SK-N-SH treated with all-trans-retinoic acid at 6 μM for 48 hours (cell line): ENCODE measurements around the gene THRB.

Experiments used
- ATAC-seq: fragments of 200-7000 bp; cut with Tn5 transposase; 3 replicates; pipeline ENCODE4 v1.9.1; 2020; ENCODE audit warnings: mild to moderate bottlenecking, moderate library complexity
- ARNTL ChIP-seq: fragments of 450-650 bp; formaldehyde crosslinking; IDR thresholded peaks from 2 replicates; pipeline ENCODE4 v1.5.0; 2020; ENCODE audit warnings: low read depth, mild to moderate bottlenecking, moderate library complexity, borderline replicate concordance
- BACH2 ChIP-seq: fragments of 250-450 bp; sonication (Bioruptor Pico); IDR thresholded peaks from 2 replicates; pipeline ENCODE4 v1.9.0; 2021; ENCODE audit warnings: mild to moderate bottlenecking, borderline replicate concordance
- CSDC2 ChIP-seq: fragments of 250-450 bp; sonication (Bioruptor Pico); IDR thresholded peaks from 2 replicates; pipeline ENCODE4 v1.5.0; 2020; ENCODE audit warnings: mild to moderate bottlenecking, moderate library complexity
- ESRRG ChIP-seq: fragments of 250-450 bp; sonication (Bioruptor Pico); IDR thresholded peaks from 2 replicates; pipeline ENCODE4 v1.6.1; 2021; ENCODE audit warnings: mild to moderate bottlenecking
- GLIS3 ChIP-seq: fragments of 250-450 bp; sonication (Bioruptor Pico); IDR thresholded peaks from 2 replicates; pipeline ENCODE4 v1.5.0; 2020; ENCODE audit warnings: mild to moderate bottlenecking, moderate library complexity
- ISL1 ChIP-seq: fragments of 250-450 bp; sonication (Bioruptor Pico); IDR thresholded peaks from 2 replicates; pipeline ENCODE4 v2.1.2; 2022; ENCODE audit warnings: mild to moderate bottlenecking, moderate library complexity
- OSR1 ChIP-seq: fragments of 250-450 bp; sonication (Bioruptor Pico); IDR thresholded peaks from 2 replicates; pipeline ENCODE4 v1.8.0; 2022; ENCODE audit warnings: moderate library complexity, mild to moderate bottlenecking, inconsistent platforms
- PATZ1 ChIP-seq: fragments of 250-450 bp; sonication (Bioruptor Pico); IDR thresholded peaks from 2 replicates; pipeline ENCODE4 v1.8.0; 2020; ENCODE audit warnings: mild to moderate bottlenecking, moderate library complexity, borderline replicate concordance
- PPARA ChIP-seq: fragments of 250-450 bp; sonication (Bioruptor Pico); IDR thresholded peaks from 2 replicates; pipeline ENCODE4 v1.5.0; 2020; ENCODE audit warnings: mild to moderate bottlenecking, borderline replicate concordance
- RARB ChIP-seq: fragments of 250-450 bp; sonication (Bioruptor Pico); IDR thresholded peaks from 2 replicates; pipeline ENCODE4 v1.8.0; 2021; ENCODE audit warnings: mild to moderate bottlenecking, moderate library complexity
- SNAI2 ChIP-seq: fragments of 250-450 bp; sonication (Bioruptor Pico); IDR thresholded peaks from 2 replicates; pipeline ENCODE4 v1.5.0; 2020; ENCODE audit warnings: mild to moderate bottlenecking, moderate library complexity
- TCF4 ChIP-seq: fragments of 250-450 bp; sonication (Bioruptor Pico); IDR thresholded peaks from 2 replicates; pipeline ENCODE4 v1.8.0; 2021; ENCODE audit warnings: mild to moderate bottlenecking, moderate library complexity, borderline replicate concordance
- TOX ChIP-seq: fragments of 250-450 bp; sonication (Bioruptor Pico); IDR thresholded peaks from 2 replicates; pipeline ENCODE4 v1.8.0; 2021; ENCODE audit warnings: mild to moderate bottlenecking, moderate library complexity, borderline replicate concordance
- ZFP3 ChIP-seq: fragments of 250-450 bp; sonication (Bioruptor Pico); IDR thresholded peaks from 2 replicates; pipeline ENCODE4 v1.5.0; 2020; ENCODE audit warnings: mild to moderate bottlenecking, moderate library complexity
- ZNF565 ChIP-seq: fragments of 450-650 bp; formaldehyde crosslinking; conservative IDR thresholded peaks from 2 replicates; pipeline ENCODE4 v1.5.0; 2020; ENCODE audit warnings: low read depth, mild to moderate bottlenecking, moderate library complexity
- ZNF70 ChIP-seq: fragments of 450-650 bp; formaldehyde crosslinking; IDR thresholded peaks from 2 replicates; pipeline ENCODE4 v1.5.0; 2020; ENCODE audit warnings: mild to moderate bottlenecking, moderate library complexity
- TF ChIP-seq, protein P1 (sequence below): fragments of 250-450 bp; sonication (Bioruptor Pico); IDR thresholded peaks from 2 replicates; pipeline ENCODE4 v1.8.0; 2021; ENCODE audit warnings: low read depth, mild to moderate bottlenecking, moderate library complexity, borderline replicate concordance
- TF ChIP-seq, protein P2 (sequence below): fragments of 250-450 bp; sonication (Bioruptor Pico); IDR thresholded peaks from 2 replicates; pipeline ENCODE4 v1.5.1; 2021; ENCODE audit warnings: mild to moderate bottlenecking, moderate library complexity
- TF ChIP-seq, protein P3 (sequence below): fragments of 250-450 bp; sonication (Bioruptor Pico); IDR thresholded peaks from 2 replicates; pipeline ENCODE4 v1.5.0; 2020; ENCODE audit warnings: mild to moderate bottlenecking, moderate library complexity

THRB gene

GRCh38 chr3:24538891-24539290, 44.2 kb upstream of the THRB start:
- no peak for ATAC-seq
- TF ChIP-seq, protein P1, sequence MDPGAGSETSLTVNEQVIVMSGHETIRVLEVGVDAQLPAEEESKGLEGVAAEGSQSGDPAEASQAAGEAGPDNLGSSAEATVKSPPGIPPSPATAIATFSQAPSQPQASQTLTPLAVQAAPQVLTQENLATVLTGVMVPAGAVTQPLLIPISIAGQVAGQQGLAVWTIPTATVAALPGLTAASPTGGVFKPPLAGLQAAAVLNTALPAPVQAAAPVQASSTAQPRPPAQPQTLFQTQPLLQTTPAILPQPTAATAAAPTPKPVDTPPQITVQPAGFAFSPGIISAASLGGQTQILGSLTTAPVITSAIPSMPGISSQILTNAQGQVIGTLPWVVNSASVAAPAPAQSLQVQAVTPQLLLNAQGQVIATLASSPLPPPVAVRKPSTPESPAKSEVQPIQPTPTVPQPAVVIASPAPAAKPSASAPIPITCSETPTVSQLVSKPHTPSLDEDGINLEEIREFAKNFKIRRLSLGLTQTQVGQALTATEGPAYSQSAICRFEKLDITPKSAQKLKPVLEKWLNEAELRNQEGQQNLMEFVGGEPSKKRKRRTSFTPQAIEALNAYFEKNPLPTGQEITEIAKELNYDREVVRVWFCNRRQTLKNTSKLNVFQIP (CRISPR knock-in tag), result no peak
- no peak for TF ChIP-seq ESRRG (CRISPR knock-in tag)
- TF ChIP-seq BACH2 (CRISPR knock-in tag), result no peak
- TF ChIP-seq PATZ1, result no peak
- no peak for TF ChIP-seq SNAI2
- no peak for TF ChIP-seq TOX
- TF ChIP-seq, protein P2, sequence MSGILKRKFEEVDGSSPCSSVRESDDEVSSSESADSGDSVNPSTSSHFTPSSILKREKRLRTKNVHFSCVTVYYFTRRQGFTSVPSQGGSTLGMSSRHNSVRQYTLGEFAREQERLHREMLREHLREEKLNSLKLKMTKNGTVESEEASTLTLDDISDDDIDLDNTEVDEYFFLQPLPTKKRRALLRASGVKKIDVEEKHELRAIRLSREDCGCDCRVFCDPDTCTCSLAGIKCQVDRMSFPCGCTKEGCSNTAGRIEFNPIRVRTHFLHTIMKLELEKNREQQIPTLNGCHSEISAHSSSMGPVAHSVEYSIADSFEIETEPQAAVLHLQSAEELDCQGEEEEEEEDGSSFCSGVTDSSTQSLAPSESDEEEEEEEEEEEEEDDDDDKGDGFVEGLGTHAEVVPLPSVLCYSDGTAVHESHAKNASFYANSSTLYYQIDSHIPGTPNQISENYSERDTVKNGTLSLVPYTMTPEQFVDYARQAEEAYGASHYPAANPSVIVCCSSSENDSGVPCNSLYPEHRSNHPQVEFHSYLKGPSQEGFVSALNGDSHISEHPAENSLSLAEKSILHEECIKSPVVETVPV (CRISPR knock-in tag), result no peak

DNA sequence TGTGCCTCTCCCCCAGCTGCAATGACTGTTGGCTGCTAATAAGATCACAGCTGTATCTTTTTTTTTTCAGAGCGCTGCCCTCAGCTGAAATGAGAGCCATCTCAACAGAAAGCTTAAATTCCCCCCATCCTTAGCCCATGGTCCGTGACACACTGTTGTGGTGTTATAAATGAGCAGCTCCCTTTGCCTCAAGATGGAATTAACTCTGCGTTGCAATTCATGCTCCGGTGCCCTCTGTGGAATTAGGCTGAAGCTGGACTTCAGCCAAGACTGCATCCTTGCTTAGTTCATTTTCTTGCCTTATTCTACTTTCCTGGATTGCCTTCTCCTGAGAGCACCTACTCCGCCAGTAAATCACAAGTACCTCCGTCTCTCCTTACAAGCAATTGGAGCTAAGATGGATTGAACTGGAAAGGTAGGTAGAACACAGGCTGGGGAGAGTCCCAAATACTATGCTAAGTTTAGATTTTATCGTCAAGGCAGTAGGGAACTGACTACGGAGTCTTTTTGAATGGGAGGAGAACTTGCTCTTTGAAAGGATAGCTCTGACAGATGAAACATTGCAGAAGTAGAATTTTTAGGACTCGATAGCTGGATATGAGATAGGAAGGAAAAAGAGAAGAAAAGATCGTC, 39.0 kb upstream of the THRB start:
- no peak for ATAC-seq
- TF ChIP-seq ZNF70 (no peak), TCF4 (CRISPR knock-in tag) (no peak), SNAI2 (no peak), OSR1 (no peak), GLIS3 (CRISPR knock-in tag) (no peak), PATZ1 (no peak), RARB (CRISPR knock-in tag) (no peak), ISL1 (CRISPR knock-in tag) (no peak), PPARA (CRISPR knock-in tag) (no peak), ZFP3 (CRISPR knock-in tag) (no peak), ARNTL (CRISPR knock-in tag) (no peak), CSDC2 (CRISPR knock-in tag) (no peak), ZNF565 (CRISPR knock-in tag) (no peak)
- TF ChIP-seq, protein P1 (CRISPR knock-in tag), result no peak
- TF ChIP-seq, protein P2 (CRISPR knock-in tag), result no peak
- TF ChIP-seq, protein P3, sequence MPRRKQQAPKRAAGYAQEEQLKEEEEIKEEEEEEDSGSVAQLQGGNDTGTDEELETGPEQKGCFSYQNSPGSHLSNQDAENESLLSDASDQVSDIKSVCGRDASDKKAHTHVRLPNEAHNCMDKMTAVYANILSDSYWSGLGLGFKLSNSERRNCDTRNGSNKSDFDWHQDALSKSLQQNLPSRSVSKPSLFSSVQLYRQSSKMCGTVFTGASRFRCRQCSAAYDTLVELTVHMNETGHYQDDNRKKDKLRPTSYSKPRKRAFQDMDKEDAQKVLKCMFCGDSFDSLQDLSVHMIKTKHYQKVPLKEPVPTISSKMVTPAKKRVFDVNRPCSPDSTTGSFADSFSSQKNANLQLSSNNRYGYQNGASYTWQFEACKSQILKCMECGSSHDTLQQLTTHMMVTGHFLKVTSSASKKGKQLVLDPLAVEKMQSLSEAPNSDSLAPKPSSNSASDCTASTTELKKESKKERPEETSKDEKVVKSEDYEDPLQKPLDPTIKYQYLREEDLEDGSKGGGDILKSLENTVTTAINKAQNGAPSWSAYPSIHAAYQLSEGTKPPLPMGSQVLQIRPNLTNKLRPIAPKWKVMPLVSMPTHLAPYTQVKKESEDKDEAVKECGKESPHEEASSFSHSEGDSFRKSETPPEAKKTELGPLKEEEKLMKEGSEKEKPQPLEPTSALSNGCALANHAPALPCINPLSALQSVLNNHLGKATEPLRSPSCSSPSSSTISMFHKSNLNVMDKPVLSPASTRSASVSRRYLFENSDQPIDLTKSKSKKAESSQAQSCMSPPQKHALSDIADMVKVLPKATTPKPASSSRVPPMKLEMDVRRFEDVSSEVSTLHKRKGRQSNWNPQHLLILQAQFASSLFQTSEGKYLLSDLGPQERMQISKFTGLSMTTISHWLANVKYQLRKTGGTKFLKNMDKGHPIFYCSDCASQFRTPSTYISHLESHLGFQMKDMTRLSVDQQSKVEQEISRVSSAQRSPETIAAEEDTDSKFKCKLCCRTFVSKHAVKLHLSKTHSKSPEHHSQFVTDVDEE (CRISPR knock-in tag), result no peak
